Measurements from ENCODE around the gene SELE.
"Not testable (repeated sequence)": the region's sequence is repeated elsewhere in the genome, so short reads cannot be mapped to it uniquely, and the experiment has no call there.

Gene SELE

GRCh38 chr1:169683661-169684060, 50.2 kb downstream of the SELE start:
- no peak for DNase-seq (ENCODE audit: low read depth in 4 of 4, low spot score in 1 of 4)

GRCh38 chr1:169683168-169683567, 50.7 kb downstream of the SELE start:
- not testable (repeated sequence) for DNase-seq (ENCODE audit: low read depth in 4 of 4, low spot score in 1 of 4)

- no peak for DNase-seq (ENCODE audit: low read depth in 4 of 4, low spot score in 1 of 4)
Measured at GRCh38 chr1:169682071-169682470, 51.8 kb downstream of the SELE start.

- DNase-seq (ENCODE audit: low read depth in 4 of 4, low spot score in 1 of 4), result no peak
Measured at GRCh38 chr1:169681140-169681539, 52.7 kb downstream of the SELE start.

- DNase-seq (ENCODE audit: low read depth in 4 of 4, low spot score in 1 of 4), result peak in 1 of 4 experiments; percentile 71
Measured at GRCh38 chr1:169680377-169681019, 53.4 kb downstream of the SELE start.

- no peak for DNase-seq (ENCODE audit: low read depth in 4 of 4, low spot score in 1 of 4)
Measured at GRCh38 chr1:169679692-169680091, 54.2 kb downstream of the SELE start.

DNA sequence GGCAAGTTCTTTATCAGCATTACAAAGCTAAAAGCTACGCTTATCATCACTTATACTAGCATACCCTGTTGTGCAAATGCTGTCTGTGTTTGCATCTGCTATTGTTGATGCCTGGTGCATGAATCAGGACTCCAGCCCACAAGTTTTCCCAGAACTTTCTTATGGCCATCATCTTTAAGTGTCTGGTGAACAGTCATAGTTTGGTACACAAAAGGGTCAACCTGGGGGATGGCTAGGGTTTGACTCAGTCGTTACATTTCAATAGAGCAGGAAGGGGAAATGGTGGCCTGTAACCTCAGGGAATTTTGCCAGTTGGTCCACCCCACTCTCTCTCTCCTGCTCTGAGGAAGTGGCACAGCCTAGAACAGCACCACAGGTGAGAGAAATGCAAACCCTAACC, 57.9 kb downstream of the SELE start:
- no peak for DNase-seq (ENCODE audit: low read depth in 4 of 4, low spot score in 1 of 4)
